HCT116 (cell line): ENCODE data around the gene FARSA. TPM values are rescaled to one million over a fixed set of nuclear protein-coding genes. Genes with fewer than 3 reads are reported as not detected.

Experiments used
- ATAC-seq: fragments of 200-7000 bp; cut with Tn5 transposase; 2 replicates; pipeline ENCODE4 v1.9.1; 2020; ENCODE audit warnings: mild to moderate bottlenecking, moderate library complexity
- BruUV-seq: library from RNA; stranded (reverse); fragments of 400-500 nt; replicated peaks from 2 replicates; lab custom pipeline; 2021; lab: Mats Ljungman, UMichigan
- CTCF ChIA-PET: fragments of 300-600 bp; sonication (Branson Sonifier 250); formaldehyde crosslinking; loops from one replicate; lab custom pipeline; 2021; ENCODE audit warnings: antibody characterized with exemption; lab: Charles Lee
- POLR2A ChIA-PET: fragments of 300-600, 350-600 bp; sonication (Branson Sonifier 250); formaldehyde crosslinking; loops from one replicate; lab custom pipeline; 2021; ENCODE audit warnings: antibody characterized with exemption; lab: Charles Lee
- RAD21 ChIA-PET, 2 experiments: fragments of 300-600 bp; sonication (Branson Sonifier 250); formaldehyde crosslinking; loops; one replicate each; lab custom pipeline; 2023; ENCODE audit warnings: low total read pairs in 2 of 2; ENCODE audit not compliant: uncharacterized antibody in 2 of 2, unreplicated experiment in 2 of 2, low non-redundant PET in 1 of 2; lab: Charles Lee
- DNase-seq: peaks from one replicate; pipeline ENCODE4 v3.0.0-alpha.2; 2010; ENCODE audit warnings: low read depth, low spot score
- H2AFZ ChIP-seq: fragments of 200-600 bp; shearing (Covaris generic), sonication (generic); 2 replicates; pipeline ENCODE4 v1.6.1; 2017; ENCODE audit warnings: low read depth, mixed run types, mixed read lengths, antibody characterized with exemption, low read length; ENCODE audit not compliant: poor library complexity, severe bottlenecking
- H3K27ac ChIP-seq: 2 replicates; pipeline ENCODE4 v1.5.1; 2012; ENCODE audit warnings: low read depth, low read length
- H3K27me3 ChIP-seq: fragments of 200-600 bp; sonication (generic); 2 replicates; pipeline ENCODE4 v1.6.1; 2016; ENCODE audit warnings: mixed run types, low read length, mixed read lengths; ENCODE audit not compliant: insufficient read depth
- H3K36me3 ChIP-seq, 2 experiments: fragments of 200-500 bp in 1 of 2; fragments of 200-600 bp in 1 of 2; sonication (Bioruptor generic) in 1 of 2; sonication (generic) in 1 of 2; 2 replicates each; pipeline versions ENCODE4 v1.5.1 to v1.6.1; 2014 to 2016; ENCODE audit warnings: low read length in 2 of 2, inconsistent platforms in 1 of 2, mixed read lengths in 1 of 2, mixed run types in 1 of 2; ENCODE audit not compliant: insufficient read depth in 2 of 2, control insufficient read depth in 1 of 2
- H3K4me1 ChIP-seq, 2 experiments: fragments of 200-600 bp in 1 of 2; sonication (generic) in 1 of 2; 2 replicates each; pipeline versions ENCODE4 v1.5.1 to v1.6.1; 2012 to 2017; ENCODE audit warnings: low read length in 2 of 2, inconsistent platforms in 1 of 2, mild to moderate bottlenecking in 1 of 2, mixed read lengths in 1 of 2, mixed run types in 1 of 2, moderate library complexity in 1 of 2; ENCODE audit not compliant: insufficient read depth in 2 of 2, control insufficient read depth in 1 of 2
- H3K4me2 ChIP-seq: fragments of 200-600 bp; sonication (generic); 2 replicates; pipeline ENCODE4 v1.6.1; 2017; ENCODE audit warnings: mixed run types, low read length, mixed read lengths
- H3K4me3 ChIP-seq, 2 experiments: fragments of 200-600 bp in 1 of 2; sonication (generic) in 1 of 2; replicated peaks in 1 of 2; 2 replicates each; pipeline ENCODE4 v1.5.1; 2011 to 2016; ENCODE audit warnings: low read length in 2 of 2, control low read depth in 1 of 2, low read depth in 1 of 2, mild to moderate bottlenecking in 1 of 2, mixed read lengths in 1 of 2, mixed run types in 1 of 2
- H3K79me2 ChIP-seq: fragments of 200-600 bp; sonication (generic); 2 replicates; pipeline ENCODE4 v1.6.1; 2017; ENCODE audit warnings: mild to moderate bottlenecking, mixed run types, low read length, moderate library complexity, mixed read lengths; ENCODE audit not compliant: insufficient read depth
- H3K9ac ChIP-seq: fragments of 200-600 bp; sonication (generic); 2 replicates; pipeline ENCODE4 v1.6.1; 2016; ENCODE audit warnings: low read length, mixed read lengths
- H3K9me2 ChIP-seq: fragments of 200-600 bp; sonication (generic), shearing (Covaris generic); 2 replicates; pipeline ENCODE4 v1.6.1; 2017; ENCODE audit warnings: mixed run types, mild to moderate bottlenecking, moderate library complexity; ENCODE audit not compliant: insufficient read depth
- H3K9me3 ChIP-seq, 2 experiments: fragments of 200-500 bp in 1 of 2; fragments of 200-600 bp in 1 of 2; sonication (Bioruptor generic) in 1 of 2; sonication (generic) in 1 of 2; 2 replicates each; pipeline ENCODE4 v1.6.1; 2014 to 2017; ENCODE audit warnings: low read length in 2 of 2, mixed read lengths in 2 of 2, inconsistent platforms in 1 of 2, low read depth in 1 of 2, mild to moderate bottlenecking in 1 of 2, mixed run types in 1 of 2, moderate library complexity in 1 of 2; ENCODE audit not compliant: control insufficient read depth in 1 of 2, insufficient read depth in 1 of 2
- H4K20me1 ChIP-seq: fragments of 200-600 bp; sonication (generic), shearing (Covaris generic); 2 replicates; pipeline ENCODE4 v1.6.1; 2017; ENCODE audit warnings: mixed run types, mild to moderate bottlenecking, moderate library complexity; ENCODE audit not compliant: insufficient read depth
- CBX3 ChIP-seq: IDR thresholded peaks from 2 replicates; pipeline ENCODE4 v1.6.1; 2012; ENCODE audit warnings: low read depth
- CEBPB ChIP-seq: IDR thresholded peaks from 2 replicates; pipeline ENCODE4 v1.6.1; 2012; ENCODE audit warnings: low read depth
- CTCF ChIP-seq, 3 experiments: fragments of 200-600 bp in 1 of 3; sonication (generic) in 1 of 3; IDR thresholded peaks in 2 of 3; conservative IDR thresholded peaks in 1 of 3; 2 replicates each; pipeline ENCODE4 v1.5.1; 2012 to 2017; ENCODE audit warnings: low read depth in 2 of 3, low read length in 2 of 3, antibody characterized with exemption in 1 of 3, borderline replicate concordance in 1 of 3, control low read depth in 1 of 3, mild to moderate bottlenecking in 1 of 3, mixed read lengths in 1 of 3, mixed run types in 1 of 3, moderate library complexity in 1 of 3; ENCODE audit not compliant: insufficient read depth in 1 of 3
- POLR2A ChIP-seq: IDR thresholded peaks from 2 replicates; pipeline ENCODE4 v1.7.0; 2011; ENCODE audit warnings: borderline replicate concordance; ENCODE audit not compliant: insufficient read depth, insufficient read length; ENCODE audit errors: extremely low read depth
- SIN3A ChIP-seq: IDR thresholded peaks from 2 replicates; pipeline ENCODE4 v1.6.1; 2012; ENCODE audit warnings: low read depth
- SP1 ChIP-seq: IDR thresholded peaks from 2 replicates; pipeline ENCODE4 v1.6.1; 2012; ENCODE audit warnings: low read depth
- ZBTB33 ChIP-seq: IDR thresholded peaks from 2 replicates; pipeline ENCODE4 v1.6.1; 2011; ENCODE audit warnings: mild to moderate bottlenecking, low read length, moderate library complexity; ENCODE audit not compliant: insufficient replicate concordance; ENCODE audit errors: extremely low read depth
- ZFX ChIP-seq: fragments of 450-650 bp; IDR thresholded peaks from 2 replicates; pipeline ENCODE4 v1.6.1; 2017
- intact Hi-C: fragments of 100-400 bp; cut with micrococcal nuclease; formaldehyde crosslinking; loops from 2 replicates; pipeline ENCODE4 v1.10.0; 2022
- total RNA-seq: library from RNA; stranded (reverse); gene quantifications from one replicate; pipeline ENCODE4 v1.2.1, GENCODE V29; 2021; ENCODE audit not compliant: unreplicated experiment

Gene FARSA
- total RNA-seq, 1 experiment from 2014 or later = 129 TPM

DNA sequence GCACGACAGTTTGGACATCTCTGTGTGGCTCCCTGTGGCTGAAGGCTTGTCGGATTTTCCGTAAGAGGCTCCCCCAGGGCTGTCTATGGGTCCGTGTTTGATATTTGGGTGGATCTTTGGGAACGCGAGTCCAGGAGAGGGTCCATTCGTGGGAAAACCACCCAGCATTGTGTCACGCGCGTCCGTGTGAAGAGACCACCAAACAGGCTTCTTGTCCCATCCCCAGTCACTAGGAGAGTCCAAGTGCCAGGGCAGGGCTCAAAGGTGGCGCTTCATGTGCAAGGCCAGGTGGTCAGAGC is 48.9 kb downstream of the FARSA start:
- RAD21 ChIA-PET = no interaction called here
- CTCF ChIA-PET = no interaction called here
- Histone ChIP-seq H3K4me3 (no peak overlapping the region), H3K4me1 (peaks cover 6 to 15% of the 10 kb centered on the region in 2 experiments; a peak in 3 of 4 replicates), H3K27ac (no peak overlapping the region), H3K36me3 (no peaks in the 10 kb centered on the region), H3K9me3 (peaks cover 0 to 14% of the 10 kb centered on the region in 2 experiments; a peak in 2 of 4 replicates), H3K4me2 (no peak overlapping the region), H3K79me2 (no peaks in the 10 kb centered on the region), H4K20me1 (no peaks in the 10 kb centered on the region), H3K9ac (no peak overlapping the region), H3K27me3 (no peaks in the 10 kb centered on the region), H2AFZ (no peak overlapping the region), H3K9me2 (no peaks in the 10 kb centered on the region)
- TF ChIP-seq ZFX (no peak), CEBPB (no peak), SIN3A (no peak), POLR2A (no peak), SP1 (no peak), ZBTB33 (no peak), CBX3 (no peak)
- POLR2A ChIA-PET = no interaction called here
- intact Hi-C loops = no loop called here
- DNase-seq (no peak), ATAC-seq (no peak)
- no TSS peak for BruUV-seq

DNA sequence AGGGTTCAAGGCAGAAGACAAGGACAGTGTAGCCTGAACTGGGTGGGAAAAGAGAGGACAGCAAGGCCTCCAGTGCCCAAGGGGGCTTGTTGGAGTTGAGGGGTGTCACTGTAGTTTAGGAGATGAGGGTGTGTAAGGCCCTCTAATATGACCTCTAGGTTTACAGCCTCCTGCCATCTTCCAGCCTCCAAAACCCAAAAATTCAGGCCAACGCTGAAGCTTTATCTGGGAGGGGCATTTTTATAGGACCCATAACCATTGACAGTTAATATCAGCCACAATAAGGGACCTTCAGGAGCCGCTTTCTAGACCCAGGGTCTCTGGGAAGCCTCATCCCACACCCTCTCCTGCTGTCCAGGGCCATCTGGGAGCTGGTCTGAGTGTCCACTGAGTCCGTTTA is 49.3 kb downstream of the FARSA start:
- H3K9me3 ChIP-seq = peaks cover 0 to 14% of the 10 kb centered on the region in 2 experiments; a peak in 2 of 4 replicates
- ChIA-PET CTCF (no interaction called here), POLR2A (no interaction called here), RAD21 (no interaction called here)
- ATAC-seq (no peak), DNase-seq (no peak)
- intact Hi-C loops = no loop called here
- H3K79me2 ChIP-seq = no peaks in the 10 kb centered on the region
- H3K27me3 ChIP-seq = no peaks in the 10 kb centered on the region
- H3K4me2 ChIP-seq = no peak overlapping the region
- H3K27ac ChIP-seq = no peak overlapping the region
- peaks cover 6 to 15% of the 10 kb centered on the region in 2 experiments; a peak in 3 of 4 replicates for H3K4me1 ChIP-seq
- no peak overlapping the region for H3K4me3 ChIP-seq
- no peaks in the 10 kb centered on the region for H4K20me1 ChIP-seq
- TF ChIP-seq CTCF (IDR thresholded peaks at IDR 0.05 in 2 of 3, conservative IDR thresholded peaks at IDR 0.05 in 1 of 3; ENCODE audit: borderline replicate concordance in 1 of 3, insufficient read depth in 1 of 3, low read depth in 2 of 3, low read length in 2 of 3) = no peak
- no peaks in the 10 kb centered on the region for H3K36me3 ChIP-seq
- H3K9me2 ChIP-seq = no peaks in the 10 kb centered on the region
- no TSS peak for BruUV-seq
- no peak overlapping the region for H2AFZ ChIP-seq
- no peak overlapping the region for H3K9ac ChIP-seq
